ENCODE results near the gene TAF1D. TPM values are rescaled to one million over a fixed set of nuclear protein-coding genes. Genes with fewer than 3 reads are reported as not detected.

The TAF1D gene
- total and polyA plus RNA-seq, 2 donors from 2014 or later: 64.3 to 110 TPM

DNA sequence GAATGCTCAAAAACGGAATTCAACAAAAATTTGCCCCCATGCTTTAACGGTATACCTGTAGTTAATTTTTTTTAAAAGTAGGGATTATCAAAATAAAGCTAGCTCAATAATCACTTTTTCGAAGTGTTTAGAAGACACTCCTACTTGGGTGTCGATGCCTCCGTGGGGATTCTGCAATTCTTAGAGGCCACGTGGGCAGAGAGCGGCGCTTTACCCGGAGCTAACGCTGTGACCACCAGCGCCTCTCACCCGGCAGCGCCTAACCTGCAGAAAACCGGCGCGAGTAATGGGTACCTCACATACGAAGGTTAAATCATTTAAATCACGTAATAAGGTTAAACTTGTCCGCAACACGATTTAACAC, 583 bp downstream of the TAF1D start:
- peak overlapping the region; percentile 80 to 100 (median 95) for H3K4me3 ChIP-seq (ENCODE audit: low read length in 3 of 3)
- no peaks in the 10 kb centered on the region for H3K9me3 ChIP-seq (ENCODE audit: control insufficient read depth in 2 of 3, insufficient read depth in 1 of 3, low read length in 3 of 3)
- TF ChIP-seq, protein P1, sequence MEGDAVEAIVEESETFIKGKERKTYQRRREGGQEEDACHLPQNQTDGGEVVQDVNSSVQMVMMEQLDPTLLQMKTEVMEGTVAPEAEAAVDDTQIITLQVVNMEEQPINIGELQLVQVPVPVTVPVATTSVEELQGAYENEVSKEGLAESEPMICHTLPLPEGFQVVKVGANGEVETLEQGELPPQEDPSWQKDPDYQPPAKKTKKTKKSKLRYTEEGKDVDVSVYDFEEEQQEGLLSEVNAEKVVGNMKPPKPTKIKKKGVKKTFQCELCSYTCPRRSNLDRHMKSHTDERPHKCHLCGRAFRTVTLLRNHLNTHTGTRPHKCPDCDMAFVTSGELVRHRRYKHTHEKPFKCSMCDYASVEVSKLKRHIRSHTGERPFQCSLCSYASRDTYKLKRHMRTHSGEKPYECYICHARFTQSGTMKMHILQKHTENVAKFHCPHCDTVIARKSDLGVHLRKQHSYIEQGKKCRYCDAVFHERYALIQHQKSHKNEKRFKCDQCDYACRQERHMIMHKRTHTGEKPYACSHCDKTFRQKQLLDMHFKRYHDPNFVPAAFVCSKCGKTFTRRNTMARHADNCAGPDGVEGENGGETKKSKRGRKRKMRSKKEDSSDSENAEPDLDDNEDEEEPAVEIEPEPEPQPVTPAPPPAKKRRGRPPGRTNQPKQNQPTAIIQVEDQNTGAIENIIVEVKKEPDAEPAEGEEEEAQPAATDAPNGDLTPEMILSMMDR (IDR thresholded peaks at IDR 0.05; ENCODE audit: borderline replicate concordance, extremely low read depth, insufficient read depth): peak; percentile 1
- H3K27ac ChIP-seq (ENCODE audit: low read depth in 2 of 2, low read length in 2 of 2): peak overlapping the region; percentile 92 to 96
- FAIRE-seq: no peak
- intact Hi-C loops (cut with DNase I): no loop called here
- H3K36me3 ChIP-seq (ENCODE audit: control insufficient read depth in 2 of 3, insufficient read depth in 3 of 3, low read length in 3 of 3): peaks cover 2 to 25% (median 15%) of the 10 kb centered on the region in 3 donors
- peak overlapping the region; percentile 91 to 100 (median 95) for H3K9ac ChIP-seq (ENCODE audit: low read length in 3 of 3)
- H3K27me3 ChIP-seq (ENCODE audit: control insufficient read depth, insufficient read depth, low read length): no peaks in the 10 kb centered on the region
- DNase-seq: peak; percentile 56 to 85 (median 71)
- peaks cover 0 to 20% (median 13%) of the 10 kb centered on the region in 3 donors for H3K4me1 ChIP-seq (ENCODE audit: control insufficient read depth in 2 of 3, insufficient read depth in 2 of 3, low read depth in 1 of 3, low read length in 3 of 3)

GRCh38 chr11:93740031-93740729, 1.1 kb downstream of the TAF1D start:
- H3K9ac ChIP-seq (ENCODE audit: low read length in 3 of 3): peak overlapping the region; percentile 91 to 100 (median 95)
- H3K36me3 ChIP-seq (ENCODE audit: control insufficient read depth in 2 of 3, insufficient read depth in 3 of 3, low read length in 3 of 3): peaks cover 5 to 31% (median 20%) of the 10 kb centered on the region in 3 donors
- FAIRE-seq: no peak
- peaks cover 0 to 20% (median 13%) of the 10 kb centered on the region in 3 donors for H3K4me1 ChIP-seq (ENCODE audit: control insufficient read depth in 2 of 3, insufficient read depth in 2 of 3, low read depth in 1 of 3, low read length in 3 of 3)
- DNase-seq: peak in 4 of 5 donors; percentile 23 to 51 (median 43)
- H3K27me3 ChIP-seq (ENCODE audit: control insufficient read depth, insufficient read depth, low read length): no peaks in the 10 kb centered on the region
- peak overlapping the region; percentile 80 to 100 (median 95) for H3K4me3 ChIP-seq (ENCODE audit: low read length in 3 of 3)
- H3K27ac ChIP-seq (ENCODE audit: low read depth in 2 of 2, low read length in 2 of 2): no peak overlapping the region
- no peaks in the 10 kb centered on the region for H3K9me3 ChIP-seq (ENCODE audit: control insufficient read depth in 2 of 3, insufficient read depth in 1 of 3, low read length in 3 of 3)
- intact Hi-C loops (cut with DNase I): no loop called here
- TF ChIP-seq, protein P1 (IDR thresholded peaks at IDR 0.05; ENCODE audit: borderline replicate concordance, extremely low read depth, insufficient read depth): no peak

DNA sequence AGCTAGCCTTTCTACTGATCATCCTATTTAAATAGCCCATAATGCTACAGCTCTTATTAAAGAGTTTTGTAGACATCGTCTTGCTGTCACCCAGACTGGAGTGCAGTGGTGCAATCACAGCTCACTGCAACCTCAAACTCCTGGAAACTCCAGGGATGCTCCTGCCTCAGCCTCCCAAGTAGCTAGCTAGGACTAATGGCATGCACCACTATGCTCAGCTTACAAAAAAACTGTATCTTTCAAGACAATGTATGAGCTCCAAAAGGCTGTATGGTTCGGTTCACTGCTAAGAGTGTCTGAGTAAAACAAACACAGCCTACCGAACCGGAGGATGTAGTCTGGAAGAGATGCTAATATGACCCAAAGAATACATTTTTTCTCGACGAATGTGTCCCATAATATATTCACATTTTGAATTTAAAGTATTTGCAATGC, 2.6 kb downstream of the TAF1D start:
- peak overlapping the region; percentile 9 to 80 (median 21) for H3K4me3 ChIP-seq (ENCODE audit: low read length in 3 of 3)
- H3K36me3 ChIP-seq (ENCODE audit: control insufficient read depth in 2 of 3, insufficient read depth in 3 of 3, low read length in 3 of 3): peaks cover 6 to 45% (median 28%) of the 10 kb centered on the region in 3 donors
- H3K4me1 ChIP-seq (ENCODE audit: control insufficient read depth in 2 of 3, insufficient read depth in 2 of 3, low read depth in 1 of 3, low read length in 3 of 3): peaks cover 0 to 14% (median 12%) of the 10 kb centered on the region in 3 donors
- FAIRE-seq (no peak), DNase-seq (no peak)
- H3K9ac ChIP-seq (ENCODE audit: low read length in 3 of 3): no peak overlapping the region
- H3K27me3 ChIP-seq (ENCODE audit: control insufficient read depth, insufficient read depth, low read length): no peaks in the 10 kb centered on the region
- TF ChIP-seq, protein P1 (IDR thresholded peaks at IDR 0.05; ENCODE audit: borderline replicate concordance, extremely low read depth, insufficient read depth): no peak
- no peaks in the 10 kb centered on the region for H3K9me3 ChIP-seq (ENCODE audit: control insufficient read depth in 2 of 3, insufficient read depth in 1 of 3, low read length in 3 of 3)
- intact Hi-C loops (cut with DNase I): loop anchor here (10.0 kb wide), 1 partner anchor 56 kb away; no protein-coding TSS in a partner anchor
- no peak overlapping the region for H3K27ac ChIP-seq (ENCODE audit: low read depth in 2 of 2, low read length in 2 of 2)

Measured in kidney (tissue), 14 donors.